NT2/D1 (cell line): ENCODE data around the gene ZDHHC23.

Source experiments
- DNase-seq: peaks from one replicate; pipeline ENCODE4 v3.0.0-alpha.2; 2011; ENCODE audit warnings: low read depth, low spot score
- H3K27me3 ChIP-seq: 2 replicates; pipeline ENCODE4 v1.6.0; 2011; ENCODE audit warnings: mild to moderate bottlenecking; ENCODE audit not compliant: insufficient read length, insufficient read depth
- H3K36me3 ChIP-seq: 2 replicates; pipeline ENCODE4 v1.6.1; 2011; ENCODE audit warnings: mild to moderate bottlenecking, low read length, mixed read lengths; ENCODE audit not compliant: insufficient read depth, insufficient read length
- H3K4me1 ChIP-seq: 2 replicates; pipeline ENCODE4 v1.5.1; 2011; ENCODE audit not compliant: insufficient read depth, insufficient read length
- H3K4me3 ChIP-seq: 2 replicates; pipeline ENCODE4 v1.5.1; 2011; ENCODE audit warnings: low read depth; ENCODE audit not compliant: insufficient read length
- H3K9ac ChIP-seq: 2 replicates; pipeline ENCODE4 v1.6.0; 2011; ENCODE audit warnings: low read depth; ENCODE audit not compliant: insufficient read length
- H3K9me3 ChIP-seq: 2 replicates; pipeline ENCODE4 v1.5.1; 2011; ENCODE audit warnings: mild to moderate bottlenecking, low read length; ENCODE audit not compliant: insufficient read depth
- SUZ12 ChIP-seq: IDR thresholded peaks from 2 replicates; pipeline ENCODE4 v1.6.1; 2011; ENCODE audit not compliant: insufficient read length, insufficient read depth; ENCODE audit errors: extremely low read depth
- YY1 ChIP-seq: IDR thresholded peaks from 2 replicates; pipeline ENCODE4 v1.6.1; 2011; ENCODE audit not compliant: insufficient read length, insufficient read depth
- ZNF274 ChIP-seq: IDR thresholded peaks from 2 replicates; pipeline ENCODE4 v1.6.1; 2011; ENCODE audit warnings: mild to moderate bottlenecking, low read depth, low read length

Gene ZDHHC23

DNA sequence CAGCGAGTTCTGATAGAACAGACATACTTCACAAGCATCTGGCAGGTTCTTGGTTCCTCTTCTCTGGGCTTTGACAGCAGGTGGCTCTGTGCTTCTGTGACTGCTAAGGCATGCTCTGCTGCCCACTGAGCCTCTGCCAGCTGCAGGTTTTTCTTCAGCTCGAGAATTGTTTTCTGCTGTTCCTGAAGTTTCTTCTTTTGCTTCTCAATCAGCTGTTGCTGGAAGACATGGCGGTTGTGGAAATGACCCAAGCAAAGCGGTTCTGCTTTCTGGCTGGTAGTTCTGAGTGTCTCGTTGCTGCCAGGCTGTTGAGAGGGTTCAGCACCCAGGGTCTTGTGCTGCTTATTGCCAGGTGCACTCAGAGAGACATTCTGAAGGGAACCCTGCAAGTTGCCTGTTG is 57.7 kb downstream of the ZDHHC23 start:
- no peaks in the 10 kb centered on the region for H3K4me1 ChIP-seq
- TF ChIP-seq SUZ12 = no peak
- no peak for TF ChIP-seq YY1
- no peak for TF ChIP-seq ZNF274

DNA sequence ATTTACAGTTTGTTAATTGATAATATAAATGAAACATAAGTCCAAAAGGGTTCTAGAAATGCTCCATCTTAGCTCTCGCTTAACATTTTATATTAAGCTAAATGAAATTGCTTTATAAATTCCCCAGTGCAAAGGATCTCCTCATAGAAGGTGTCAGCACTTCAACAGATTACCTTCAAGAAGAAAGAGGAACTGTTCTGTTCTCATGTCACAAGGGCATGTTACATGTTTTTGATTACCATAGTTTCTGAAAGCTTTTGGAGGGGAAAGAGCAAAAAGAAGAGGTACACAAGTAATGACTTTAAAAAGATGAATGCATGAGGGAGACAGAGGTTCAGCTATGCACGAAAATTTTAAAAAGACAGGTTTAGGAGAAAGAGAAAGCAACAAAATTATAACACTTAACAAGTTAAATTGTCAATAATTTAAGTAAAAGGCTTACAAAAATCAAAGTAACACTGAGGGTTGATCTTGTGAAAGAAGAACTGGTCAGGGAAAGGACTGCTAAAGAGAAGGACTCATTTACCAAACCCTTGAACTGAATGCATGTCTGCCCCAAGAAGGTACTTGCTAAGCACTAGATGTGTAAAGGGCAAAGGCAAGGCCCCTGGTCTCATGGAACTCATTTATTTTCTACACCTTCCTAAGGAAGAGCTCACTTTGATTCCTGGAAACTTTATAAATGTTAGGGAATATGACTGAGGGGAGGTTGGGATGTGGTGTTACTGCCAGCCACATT is 63.4 kb downstream of the ZDHHC23 start:
- H3K36me3 ChIP-seq = no peaks in the 10 kb centered on the region
- no peaks in the 10 kb centered on the region for H3K4me1 ChIP-seq
- DNase-seq = no peak
- H3K4me3 ChIP-seq = no peak overlapping the region
- peaks cover under 1% of the 10 kb centered on the region; the same call in 1 of the 2 replicates for H3K9me3 ChIP-seq
- no peaks in the 10 kb centered on the region for H3K27me3 ChIP-seq
- H3K9ac ChIP-seq = no peak overlapping the region
- TF ChIP-seq SUZ12 (no peak), YY1 (no peak), ZNF274 (no peak)

More for the DNA sequence above, 57.7 kb downstream of the ZDHHC23 start:
- Histone ChIP-seq H3K9me3 (peaks cover 20% of the 10 kb centered on the region; the same call in 1 of the 2 replicates), H3K27me3 (no peaks in the 10 kb centered on the region), H3K4me3 (no peak overlapping the region), H3K36me3 (peaks cover 10% of the 10 kb centered on the region), H3K9ac (no peak overlapping the region)
- no peak for DNase-seq
